GM12874 (cell line): ENCODE measurements around the gene NEDD9.

Experiments used
- TF ChIP-seq, protein P1 (sequence below): IDR thresholded peaks from 2 replicates; pipeline ENCODE4 v1.5.1; 2011; ENCODE audit warnings: low read depth, mild to moderate bottlenecking, control low read depth, low read length, moderate library complexity; ENCODE audit not compliant: insufficient read depth

Gene NEDD9

DNA sequence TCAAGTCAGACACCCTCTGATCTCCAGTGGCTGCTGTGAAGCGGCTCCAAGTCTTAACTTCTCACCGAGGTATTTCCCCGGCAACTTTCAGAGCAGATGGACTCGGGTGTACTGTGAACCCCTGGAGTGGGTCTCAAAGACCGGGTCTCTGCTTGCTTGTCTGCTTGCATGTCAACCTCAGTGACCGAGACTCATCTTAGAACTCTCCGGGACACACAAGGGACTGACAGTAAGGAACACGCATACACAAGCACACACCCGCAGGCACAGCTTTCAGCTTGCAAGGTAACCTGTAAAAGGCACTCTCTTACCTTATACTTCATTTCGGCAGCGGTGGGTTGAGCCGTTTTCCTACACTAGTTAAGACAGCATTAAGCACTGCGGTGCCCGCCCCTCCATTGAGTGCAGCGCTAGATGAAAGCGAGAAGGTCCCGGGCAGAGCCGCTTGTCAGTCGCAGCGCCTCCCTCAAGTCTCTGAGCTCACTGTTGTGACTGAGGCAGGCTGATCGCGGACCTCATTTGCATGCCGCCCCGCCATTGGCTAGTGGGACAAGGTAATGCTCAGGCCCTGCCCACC, at the start of gene NEDD9:
Gene NEDD9, minus strand, starts transcription at position 476 of the 577 bp plus-strand sequence. Its CDS starts 153 bp downstream, at position 323.
- TF ChIP-seq, protein P1, sequence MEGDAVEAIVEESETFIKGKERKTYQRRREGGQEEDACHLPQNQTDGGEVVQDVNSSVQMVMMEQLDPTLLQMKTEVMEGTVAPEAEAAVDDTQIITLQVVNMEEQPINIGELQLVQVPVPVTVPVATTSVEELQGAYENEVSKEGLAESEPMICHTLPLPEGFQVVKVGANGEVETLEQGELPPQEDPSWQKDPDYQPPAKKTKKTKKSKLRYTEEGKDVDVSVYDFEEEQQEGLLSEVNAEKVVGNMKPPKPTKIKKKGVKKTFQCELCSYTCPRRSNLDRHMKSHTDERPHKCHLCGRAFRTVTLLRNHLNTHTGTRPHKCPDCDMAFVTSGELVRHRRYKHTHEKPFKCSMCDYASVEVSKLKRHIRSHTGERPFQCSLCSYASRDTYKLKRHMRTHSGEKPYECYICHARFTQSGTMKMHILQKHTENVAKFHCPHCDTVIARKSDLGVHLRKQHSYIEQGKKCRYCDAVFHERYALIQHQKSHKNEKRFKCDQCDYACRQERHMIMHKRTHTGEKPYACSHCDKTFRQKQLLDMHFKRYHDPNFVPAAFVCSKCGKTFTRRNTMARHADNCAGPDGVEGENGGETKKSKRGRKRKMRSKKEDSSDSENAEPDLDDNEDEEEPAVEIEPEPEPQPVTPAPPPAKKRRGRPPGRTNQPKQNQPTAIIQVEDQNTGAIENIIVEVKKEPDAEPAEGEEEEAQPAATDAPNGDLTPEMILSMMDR, result no peak

GRCh38 chr6:11282245-11282644, 49.8 kb upstream of the NEDD9 start:
- TF ChIP-seq, protein P1, result no peak

DNA sequence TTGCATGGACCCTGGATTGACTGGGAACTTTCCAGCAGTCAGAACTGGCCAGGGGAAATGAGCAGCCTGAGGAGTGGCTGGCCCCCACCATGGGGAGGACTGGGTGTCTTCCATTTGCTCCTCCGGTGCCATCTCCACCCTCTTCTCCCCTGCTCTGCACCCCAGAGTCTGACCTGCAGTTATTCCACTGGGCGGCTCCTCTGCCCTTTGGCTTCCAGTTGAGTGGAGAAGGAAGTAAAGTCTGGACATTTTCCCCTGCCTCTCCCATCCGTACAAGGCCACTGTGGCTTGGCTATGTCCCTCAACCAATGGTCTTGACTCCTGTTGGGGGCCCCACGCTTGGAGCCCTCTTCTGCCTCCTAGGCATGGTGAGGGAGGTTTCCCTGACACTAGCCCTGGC, 47.9 kb upstream of the NEDD9 start:
- TF ChIP-seq, protein P1, result no peak

GRCh38 chr6:11279284-11279689, 46.8 kb upstream of the NEDD9 start:
- TF ChIP-seq, protein P1, result no peak

- TF ChIP-seq, protein P1, result no peak
Measured at GRCh38 chr6:11278207-11278559, 45.7 kb upstream of the NEDD9 start.

GRCh38 chr6:11277275-11278206, 45.1 kb upstream of the NEDD9 start:
- TF ChIP-seq, protein P1, result no peak

- TF ChIP-seq, protein P1, result no peak
Measured at GRCh38 chr6:11276911-11277274, 44.4 kb upstream of the NEDD9 start.
